ENCODE measurements around the gene CNTN5.

CNTN5 gene

DNA sequence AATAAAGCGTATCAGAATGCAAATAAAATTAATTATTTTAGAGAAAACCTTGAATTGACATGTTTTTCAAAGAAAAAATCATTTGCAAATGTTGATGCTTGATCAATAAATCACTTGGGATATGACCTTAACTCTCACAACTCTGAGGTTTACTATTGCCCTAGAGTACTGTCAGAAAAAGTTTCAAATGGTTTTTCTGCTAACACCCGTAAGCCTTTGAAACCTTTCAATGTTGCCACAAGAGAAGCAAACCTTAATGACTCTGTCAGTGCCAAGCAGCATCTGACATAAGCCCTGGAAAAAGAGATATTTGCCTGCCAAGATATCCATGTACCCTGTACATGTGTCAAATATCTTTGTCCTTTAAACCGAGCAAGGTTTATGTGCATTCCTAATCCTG lies 1282.1 kb downstream of the CNTN5 start:
- no peak for DNase-seq
- no peaks in the 10 kb centered on the region for H3K36me3 ChIP-seq (replicated peaks)
- no peak overlapping the region for H3K27ac ChIP-seq
- no peaks in the 10 kb centered on the region for H3K27me3 ChIP-seq (replicated peaks)
- in situ Hi-C loops (cut with HindIII; ENCODE audit: low pct_ligation_motif_present, low sequenced_read_pairs), result no loop called here
- H3K4me3 ChIP-seq (ENCODE audit: low read depth, low read length), result no peak overlapping the region
- TF ChIP-seq, protein P1, sequence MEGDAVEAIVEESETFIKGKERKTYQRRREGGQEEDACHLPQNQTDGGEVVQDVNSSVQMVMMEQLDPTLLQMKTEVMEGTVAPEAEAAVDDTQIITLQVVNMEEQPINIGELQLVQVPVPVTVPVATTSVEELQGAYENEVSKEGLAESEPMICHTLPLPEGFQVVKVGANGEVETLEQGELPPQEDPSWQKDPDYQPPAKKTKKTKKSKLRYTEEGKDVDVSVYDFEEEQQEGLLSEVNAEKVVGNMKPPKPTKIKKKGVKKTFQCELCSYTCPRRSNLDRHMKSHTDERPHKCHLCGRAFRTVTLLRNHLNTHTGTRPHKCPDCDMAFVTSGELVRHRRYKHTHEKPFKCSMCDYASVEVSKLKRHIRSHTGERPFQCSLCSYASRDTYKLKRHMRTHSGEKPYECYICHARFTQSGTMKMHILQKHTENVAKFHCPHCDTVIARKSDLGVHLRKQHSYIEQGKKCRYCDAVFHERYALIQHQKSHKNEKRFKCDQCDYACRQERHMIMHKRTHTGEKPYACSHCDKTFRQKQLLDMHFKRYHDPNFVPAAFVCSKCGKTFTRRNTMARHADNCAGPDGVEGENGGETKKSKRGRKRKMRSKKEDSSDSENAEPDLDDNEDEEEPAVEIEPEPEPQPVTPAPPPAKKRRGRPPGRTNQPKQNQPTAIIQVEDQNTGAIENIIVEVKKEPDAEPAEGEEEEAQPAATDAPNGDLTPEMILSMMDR (IDR thresholded peaks at IDR 0.05; ENCODE audit: low read depth, low read length, missing control alignments), result no peak

DNA sequence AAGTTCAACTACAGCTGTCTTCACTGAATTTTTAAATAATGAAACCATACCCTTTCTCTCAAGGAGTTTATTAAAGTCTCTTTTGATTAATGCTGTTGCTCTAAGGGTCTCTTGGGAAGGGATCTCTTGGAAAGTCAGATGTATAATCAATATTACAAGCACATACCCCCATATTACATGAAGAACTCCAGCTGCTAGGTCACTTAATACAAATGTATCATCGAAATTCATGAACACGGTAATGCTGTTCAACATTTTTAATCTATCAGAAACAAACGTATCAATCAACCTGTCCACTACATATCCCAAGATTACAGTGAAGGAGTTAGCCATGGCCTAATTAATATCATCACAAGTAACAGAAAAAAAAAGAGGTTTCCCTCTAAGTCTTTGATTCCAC lies 1283.1 kb downstream of the CNTN5 start:
- Histone ChIP-seq H3K27ac (no peak overlapping the region), H3K36me3 (replicated peaks) (no peaks in the 10 kb centered on the region), H3K4me3 (ENCODE audit: low read depth, low read length) (no peak overlapping the region), H3K27me3 (replicated peaks) (no peaks in the 10 kb centered on the region)
- in situ Hi-C loops (cut with HindIII; ENCODE audit: low pct_ligation_motif_present, low sequenced_read_pairs), result no loop called here
- DNase-seq, result no peak
- TF ChIP-seq, protein P1 (IDR thresholded peaks at IDR 0.05; ENCODE audit: low read depth, low read length, missing control alignments), result no peak

DNA sequence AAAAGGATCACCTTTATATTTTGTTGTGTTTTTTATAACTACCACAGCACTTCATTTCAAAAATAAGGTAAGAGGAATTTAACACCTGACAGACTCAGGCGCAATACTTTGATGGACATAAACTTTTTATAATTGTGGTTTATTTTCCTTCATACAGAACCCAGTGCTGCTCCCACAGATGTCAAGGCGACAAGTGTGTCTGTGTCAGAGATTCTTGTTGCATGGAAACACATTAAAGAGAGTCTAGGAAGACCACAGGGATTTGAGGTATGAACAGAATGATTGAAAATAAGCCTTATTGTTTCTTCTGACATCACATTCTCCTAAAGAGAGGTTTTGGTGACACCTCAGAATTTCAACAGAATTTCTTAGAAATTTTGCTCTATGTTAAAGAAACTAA lies 1287.5 kb downstream of the CNTN5 start:
- DNase-seq, result no peak
- H3K36me3 ChIP-seq (replicated peaks), result no peaks in the 10 kb centered on the region
- TF ChIP-seq, protein P1 (IDR thresholded peaks at IDR 0.05; ENCODE audit: low read depth, low read length, missing control alignments), result no peak
- H3K27me3 ChIP-seq (replicated peaks), result no peaks in the 10 kb centered on the region
- H3K27ac ChIP-seq, result no peak overlapping the region
- H3K4me3 ChIP-seq (ENCODE audit: low read depth, low read length), result no peak overlapping the region
- in situ Hi-C loops (cut with HindIII; ENCODE audit: low pct_ligation_motif_present, low sequenced_read_pairs), result no loop called here

DNA sequence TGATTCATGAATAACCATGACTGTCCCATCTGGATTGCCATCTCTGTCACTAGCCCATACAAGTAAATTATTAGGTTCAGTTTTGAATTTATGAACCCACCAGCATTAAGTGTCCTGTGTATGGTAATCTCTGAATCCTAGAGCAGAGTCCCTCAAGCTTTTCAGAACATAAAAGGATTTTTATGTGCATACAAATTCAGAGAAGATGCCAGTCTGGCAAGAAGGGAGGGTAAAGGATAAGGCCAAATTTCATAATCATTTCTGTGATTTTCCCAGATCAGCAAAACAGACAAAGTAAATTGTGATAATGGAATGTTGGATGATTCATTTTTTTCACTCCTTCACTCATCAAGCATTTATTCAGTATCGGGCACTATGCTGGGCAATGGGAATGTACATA lies 1295.2 kb downstream of the CNTN5 start:
- TF ChIP-seq, protein P1 (IDR thresholded peaks at IDR 0.05; ENCODE audit: low read depth, low read length, missing control alignments), result no peak
- in situ Hi-C loops (cut with HindIII; ENCODE audit: low pct_ligation_motif_present, low sequenced_read_pairs), result no loop called here
- Histone ChIP-seq H3K27me3 (replicated peaks) (no peaks in the 10 kb centered on the region), H3K4me3 (ENCODE audit: low read depth, low read length) (no peak overlapping the region), H3K27ac (no peak overlapping the region), H3K36me3 (replicated peaks) (no peaks in the 10 kb centered on the region)
- no peak for DNase-seq

DNA sequence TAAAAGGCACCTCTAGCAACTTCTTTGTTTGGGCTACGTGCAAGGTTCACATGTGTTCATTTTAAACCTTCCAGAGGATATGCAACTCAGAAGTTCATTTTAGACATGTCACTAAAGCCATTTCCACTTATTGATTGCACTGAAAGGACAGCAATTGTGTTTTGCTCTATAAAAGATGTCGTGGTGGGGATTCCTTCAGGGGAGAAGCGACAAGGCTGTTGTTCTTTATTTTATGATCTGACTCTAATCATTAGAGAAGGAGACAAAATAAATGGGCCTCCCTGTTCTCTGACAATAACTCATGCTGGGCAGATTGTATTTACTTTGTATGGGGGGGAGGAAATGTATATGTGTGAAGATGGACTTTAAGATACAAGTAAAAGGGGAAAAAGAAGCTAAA lies 1296.2 kb downstream of the CNTN5 start:
- TF ChIP-seq, protein P1 (IDR thresholded peaks at IDR 0.05; ENCODE audit: low read depth, low read length, missing control alignments), result no peak
- DNase-seq, result no peak
- in situ Hi-C loops (cut with HindIII; ENCODE audit: low pct_ligation_motif_present, low sequenced_read_pairs), result no loop called here
- Histone ChIP-seq H3K4me3 (ENCODE audit: low read depth, low read length) (no peak overlapping the region), H3K27ac (no peak overlapping the region), H3K36me3 (replicated peaks) (no peaks in the 10 kb centered on the region), H3K27me3 (replicated peaks) (no peaks in the 10 kb centered on the region)

DNA sequence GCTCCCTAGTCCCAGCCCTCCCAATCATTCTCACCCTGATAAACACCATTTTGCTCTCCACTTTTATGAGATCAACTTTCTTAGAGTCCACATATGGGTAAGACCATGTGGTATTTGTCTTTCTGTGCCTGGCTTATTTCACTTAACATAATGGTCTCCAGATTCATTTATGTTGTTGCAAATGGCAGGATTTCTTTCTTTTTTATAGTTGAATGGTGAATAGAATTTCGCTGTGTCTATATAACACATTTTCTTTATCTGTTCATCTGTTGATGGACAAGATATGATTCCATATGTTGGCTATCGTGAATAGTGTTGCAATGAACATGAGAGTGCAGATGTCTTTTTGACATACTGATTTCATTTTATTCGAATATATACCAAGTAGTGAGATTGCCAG lies 1298.9 kb downstream of the CNTN5 start:
- no peaks in the 10 kb centered on the region for H3K36me3 ChIP-seq (replicated peaks)
- TF ChIP-seq, protein P1 (IDR thresholded peaks at IDR 0.05; ENCODE audit: low read depth, low read length, missing control alignments), result no peak
- in situ Hi-C loops (cut with HindIII; ENCODE audit: low pct_ligation_motif_present, low sequenced_read_pairs), result no loop called here
- H3K4me3 ChIP-seq (ENCODE audit: low read depth, low read length), result no peak overlapping the region
- DNase-seq, result no peak
- H3K27me3 ChIP-seq (replicated peaks), result no peaks in the 10 kb centered on the region
- H3K27ac ChIP-seq, result no peak overlapping the region
